GM12875 (cell line): ENCODE measurements around the gene CYP3A5.

Experiments used
- H3K4me3 ChIP-seq: one replicate; pipeline ENCODE4 v1.5.1; 2011; ENCODE audit warnings: low read depth, low read length, control low read depth
- TF ChIP-seq, protein P1 (sequence below): IDR thresholded peaks from 2 replicates; pipeline ENCODE4 v1.5.1; 2011; ENCODE audit warnings: low read depth, mild to moderate bottlenecking, control low read depth, inconsistent platforms, low read length, moderate library complexity, borderline replicate concordance; ENCODE audit not compliant: insufficient read depth

CYP3A5 gene

GRCh38 chr7:99627513-99627912, 52.3 kb downstream of the CYP3A5 start:
- no peak overlapping the region for H3K4me3 ChIP-seq
- TF ChIP-seq, protein P1, sequence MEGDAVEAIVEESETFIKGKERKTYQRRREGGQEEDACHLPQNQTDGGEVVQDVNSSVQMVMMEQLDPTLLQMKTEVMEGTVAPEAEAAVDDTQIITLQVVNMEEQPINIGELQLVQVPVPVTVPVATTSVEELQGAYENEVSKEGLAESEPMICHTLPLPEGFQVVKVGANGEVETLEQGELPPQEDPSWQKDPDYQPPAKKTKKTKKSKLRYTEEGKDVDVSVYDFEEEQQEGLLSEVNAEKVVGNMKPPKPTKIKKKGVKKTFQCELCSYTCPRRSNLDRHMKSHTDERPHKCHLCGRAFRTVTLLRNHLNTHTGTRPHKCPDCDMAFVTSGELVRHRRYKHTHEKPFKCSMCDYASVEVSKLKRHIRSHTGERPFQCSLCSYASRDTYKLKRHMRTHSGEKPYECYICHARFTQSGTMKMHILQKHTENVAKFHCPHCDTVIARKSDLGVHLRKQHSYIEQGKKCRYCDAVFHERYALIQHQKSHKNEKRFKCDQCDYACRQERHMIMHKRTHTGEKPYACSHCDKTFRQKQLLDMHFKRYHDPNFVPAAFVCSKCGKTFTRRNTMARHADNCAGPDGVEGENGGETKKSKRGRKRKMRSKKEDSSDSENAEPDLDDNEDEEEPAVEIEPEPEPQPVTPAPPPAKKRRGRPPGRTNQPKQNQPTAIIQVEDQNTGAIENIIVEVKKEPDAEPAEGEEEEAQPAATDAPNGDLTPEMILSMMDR, result no peak

DNA sequence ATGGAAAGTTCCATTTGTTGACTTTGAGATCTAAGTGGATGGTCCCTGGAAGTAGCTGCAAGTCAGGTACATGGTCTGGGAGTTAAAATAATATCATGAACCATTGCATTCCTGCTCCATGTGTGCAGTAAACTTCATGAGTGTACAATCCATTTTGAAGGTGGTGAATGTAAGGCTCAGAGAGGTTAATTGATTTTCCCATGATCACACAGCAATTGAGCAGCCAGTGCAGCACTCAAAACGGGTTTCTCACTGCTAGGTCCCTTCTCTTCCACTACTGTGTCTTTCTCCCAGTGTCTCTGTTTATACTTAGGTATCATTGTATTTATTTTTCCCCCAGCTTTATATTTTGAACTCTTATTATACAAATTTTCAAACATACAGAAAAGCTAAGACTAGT, 53.1 kb downstream of the CYP3A5 start:
- TF ChIP-seq, protein P1, result no peak

DNA sequence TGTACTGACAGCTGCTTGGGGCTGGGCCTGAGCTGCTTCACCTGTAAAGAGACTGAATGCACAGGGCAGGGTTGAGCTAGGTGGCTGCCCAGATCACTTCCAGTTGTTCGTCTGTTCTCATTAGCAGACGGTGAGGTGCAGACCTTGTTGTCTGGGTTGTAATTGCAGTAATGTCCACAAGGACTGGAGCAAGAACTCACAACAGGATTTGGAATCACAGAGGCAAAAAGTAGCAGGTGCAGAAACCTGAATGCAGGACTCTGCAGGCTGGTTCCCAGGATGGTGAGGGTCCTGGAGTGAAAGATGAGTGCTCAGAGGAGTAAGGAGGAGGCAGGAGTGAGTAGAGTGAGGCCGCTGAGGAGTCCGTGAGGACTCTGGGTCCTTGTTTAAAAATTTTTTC, 53.8 kb downstream of the CYP3A5 start:
- H3K4me3 ChIP-seq, result no peak overlapping the region
- TF ChIP-seq, protein P1, result no peak

More for the DNA sequence above, 53.1 kb downstream of the CYP3A5 start:
- H3K4me3 ChIP-seq, result no peak overlapping the region

GRCh38 chr7:99625321-99625720, 54.5 kb downstream of the CYP3A5 start:
- TF ChIP-seq, protein P1, result no peak

GRCh38 chr7:99624484-99624883, 55.3 kb downstream of the CYP3A5 start:
- TF ChIP-seq, protein P1, result no peak
- H3K4me3 ChIP-seq, result no peak overlapping the region

More at GRCh38 chr7:99625321-99625720, 54.5 kb downstream of the CYP3A5 start:
- H3K4me3 ChIP-seq, result no peak overlapping the region

- TF ChIP-seq, protein P1, result no peak
- H3K4me3 ChIP-seq, result no peak overlapping the region
These were observed 55.9 kb downstream of the CYP3A5 start for GRCh38 chr7:99623702-99624447.

DNA sequence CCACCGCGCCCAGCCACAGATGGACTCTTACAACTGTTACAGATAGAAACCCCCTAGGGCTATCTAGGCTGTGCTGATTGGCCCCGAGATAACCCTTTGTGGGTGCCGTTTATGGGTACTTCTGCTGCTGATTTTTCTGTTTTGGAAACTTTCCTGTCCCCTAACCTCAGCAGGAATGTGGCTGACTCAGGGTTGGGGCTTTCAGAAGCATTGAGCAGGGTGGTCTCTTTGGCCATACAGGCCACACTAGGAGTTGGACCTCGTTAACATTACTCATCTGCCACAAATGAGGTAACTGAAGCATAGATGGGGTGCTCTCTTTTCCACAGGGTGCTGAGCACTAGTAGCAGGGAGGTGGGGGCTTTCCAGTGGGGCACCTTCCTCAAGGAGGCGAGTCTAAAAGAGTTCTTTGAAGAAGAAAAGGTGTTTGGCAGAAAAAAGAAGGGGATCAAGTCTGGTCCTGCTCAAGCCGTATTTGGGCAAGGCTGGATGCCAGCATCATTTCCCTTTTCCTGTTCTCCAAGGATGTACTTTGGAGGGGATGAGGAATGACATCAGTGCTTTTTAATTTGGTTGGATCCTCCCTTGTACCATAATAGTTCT, 56.6 kb downstream of the CYP3A5 start:
- TF ChIP-seq, protein P1, result no peak
- no peak overlapping the region for H3K4me3 ChIP-seq
